Measurements from ENCODE around the gene DENND1A. TPM values are rescaled to one million over a fixed set of nuclear protein-coding genes. Genes with fewer than 3 reads are reported as not detected.

Gene DENND1A
- total and polyA plus RNA-seq, 2 of the 13 experiments (the other 11 are each of a cell fraction or from before 2014, with no cell fraction given): 14.8 to 30.1 TPM

DNA sequence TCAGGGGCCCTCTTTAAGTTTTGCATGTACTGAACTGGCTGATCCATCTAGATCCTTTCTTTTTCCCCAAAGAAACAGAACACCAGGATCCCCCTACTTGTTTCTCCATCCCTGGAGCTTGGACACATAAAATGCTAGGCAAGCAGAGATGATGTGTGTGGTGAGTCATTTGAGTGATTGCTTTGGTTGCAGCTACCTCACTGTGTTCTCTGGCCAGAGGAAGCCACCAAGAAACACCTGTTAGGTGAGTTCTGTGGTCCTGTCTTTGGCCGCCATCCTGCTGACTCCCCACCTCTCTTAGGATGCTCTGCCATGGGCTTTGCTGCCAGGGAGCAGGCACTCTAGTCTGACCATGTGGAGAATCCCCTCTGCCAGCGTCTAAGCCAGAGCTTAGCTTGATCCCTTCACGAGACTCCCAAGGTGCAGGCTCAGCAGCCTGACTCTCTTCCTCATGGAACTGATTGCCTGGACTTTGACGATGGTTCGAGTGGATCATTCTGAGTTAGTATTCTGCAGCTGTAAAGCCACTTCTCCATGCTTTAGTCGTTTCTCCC is 27.3 kb upstream of the DENND1A start:
- no peak overlapping the region for H3K27ac ChIP-seq (ENCODE audit: extremely low read length, insufficient read depth, low read length)
- 18% methylated on average over 6 of the region's 6 CpGs for WGBS (ENCODE audit: low lambda C conversion rate)
- intact Hi-C loops (cut with micrococcal nuclease; ENCODE audit: unreplicated experiment) (no loop called here), in situ Hi-C loops (cut with HindIII; ENCODE audit: extremely low pct_ligation_motif_present, low pct_unique_long_range_greater_than_20kb) (no loop called here)
- ATAC-seq (no peak), DNase-seq (ENCODE audit: low spot score) (no peak), FAIRE-seq (no peak)
- no peak overlapping the region for H3K9ac ChIP-seq (ENCODE audit: insufficient read depth, low read depth, low read length)
- H3K27me3 ChIP-seq (ENCODE audit: control insufficient read depth in 1 of 2, insufficient read depth in 2 of 2, low read length in 2 of 2): peaks cover 2 to 9% of the 10 kb centered on the region in 2 experiments; a peak in 3 of 5 replicates
- no peaks in the 10 kb centered on the region for H3K36me3 ChIP-seq (replicated peaks in 1 of 2; ENCODE audit: control insufficient read depth in 1 of 2, insufficient read depth in 2 of 2, low read length in 2 of 2)
- no peak overlapping the region for H3K4me3 ChIP-seq (replicated peaks in 1 of 3; ENCODE audit: insufficient read depth in 1 of 3, low read depth in 2 of 3, low read length in 3 of 3)
- ChIA-PET CTCF (ENCODE audit: low intra/inter-chr PET ratio, low total read pairs) (no interaction called here), POLR2A (no interaction called here)
- H3K79me2 ChIP-seq (ENCODE audit: insufficient read depth, low read length): no peaks in the 10 kb centered on the region
- no peak overlapping the region for H3K4me2 ChIP-seq (ENCODE audit: low read depth, low read length)
- BruUV-seq (replicated peaks): no TSS peak
- TF ChIP-seq, protein P1, sequence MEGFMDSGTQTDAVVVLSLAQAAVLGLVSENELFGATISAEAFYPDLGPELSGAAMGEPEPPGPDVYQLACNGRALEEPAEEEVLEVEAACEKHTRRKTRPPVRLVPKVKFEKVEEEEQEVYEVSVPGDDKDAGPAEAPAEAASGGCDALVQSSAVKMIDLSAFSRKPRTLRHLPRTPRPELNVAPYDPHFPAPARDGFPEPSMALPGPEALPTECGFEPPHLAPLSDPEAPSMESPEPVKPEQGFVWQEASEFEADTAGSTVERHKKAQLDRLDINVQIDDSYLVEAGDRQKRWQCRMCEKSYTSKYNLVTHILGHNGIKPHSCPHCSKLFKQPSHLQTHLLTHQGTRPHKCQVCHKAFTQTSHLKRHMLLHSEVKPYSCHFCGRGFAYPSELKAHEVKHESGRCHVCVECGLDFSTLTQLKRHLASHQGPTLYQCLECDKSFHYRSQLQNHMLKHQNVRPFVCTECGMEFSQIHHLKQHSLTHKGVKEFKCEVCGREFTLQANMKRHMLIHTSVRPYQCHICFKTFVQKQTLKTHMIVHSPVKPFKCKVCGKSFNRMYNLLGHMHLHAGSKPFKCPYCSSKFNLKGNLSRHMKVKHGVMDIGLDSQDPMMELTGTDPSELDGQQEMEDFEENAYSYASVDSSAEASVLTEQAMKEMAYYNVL (CRISPR knock-in tag; IDR thresholded peaks at IDR 0.05; ENCODE audit: borderline replicate concordance): no peak
- TF ChIP-seq TOE1 (CRISPR knock-in tag; IDR thresholded peaks at IDR 0.05) (no peak), GPN1 (CRISPR knock-in tag; IDR thresholded peaks at IDR 0.05; ENCODE audit: borderline replicate concordance) (no peak), TRIM24 (CRISPR knock-in tag; IDR thresholded peaks at IDR 0.05) (no peak), JUN (CRISPR knock-in tag; IDR thresholded peaks at IDR 0.05) (no peak), ZNF556 (CRISPR knock-in tag; IDR thresholded peaks at IDR 0.05; ENCODE audit: borderline replicate concordance) (no peak), TP53 (CRISPR knock-in tag; conservative IDR thresholded peaks at IDR 0.05) (no peak), MLXIP (CRISPR knock-in tag; IDR thresholded peaks at IDR 0.05; ENCODE audit: borderline replicate concordance) (no peak)
- TF ChIP-seq, protein P2, sequence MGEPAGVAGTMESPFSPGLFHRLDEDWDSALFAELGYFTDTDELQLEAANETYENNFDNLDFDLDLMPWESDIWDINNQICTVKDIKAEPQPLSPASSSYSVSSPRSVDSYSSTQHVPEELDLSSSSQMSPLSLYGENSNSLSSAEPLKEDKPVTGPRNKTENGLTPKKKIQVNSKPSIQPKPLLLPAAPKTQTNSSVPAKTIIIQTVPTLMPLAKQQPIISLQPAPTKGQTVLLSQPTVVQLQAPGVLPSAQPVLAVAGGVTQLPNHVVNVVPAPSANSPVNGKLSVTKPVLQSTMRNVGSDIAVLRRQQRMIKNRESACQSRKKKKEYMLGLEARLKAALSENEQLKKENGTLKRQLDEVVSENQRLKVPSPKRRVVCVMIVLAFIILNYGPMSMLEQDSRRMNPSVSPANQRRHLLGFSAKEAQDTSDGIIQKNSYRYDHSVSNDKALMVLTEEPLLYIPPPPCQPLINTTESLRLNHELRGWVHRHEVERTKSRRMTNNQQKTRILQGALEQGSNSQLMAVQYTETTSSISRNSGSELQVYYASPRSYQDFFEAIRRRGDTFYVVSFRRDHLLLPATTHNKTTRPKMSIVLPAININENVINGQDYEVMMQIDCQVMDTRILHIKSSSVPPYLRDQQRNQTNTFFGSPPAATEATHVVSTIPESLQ (CRISPR knock-in tag; conservative IDR thresholded peaks at IDR 0.05): no peak
- TF ChIP-seq, protein P3, sequence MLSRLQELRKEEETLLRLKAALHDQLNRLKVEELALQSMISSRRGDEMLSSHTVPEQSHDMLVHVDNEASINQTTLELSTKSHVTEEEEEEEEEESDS (CRISPR knock-in tag; IDR thresholded peaks at IDR 0.05; ENCODE audit: borderline replicate concordance): no peak
- TF ChIP-seq, protein P4, sequence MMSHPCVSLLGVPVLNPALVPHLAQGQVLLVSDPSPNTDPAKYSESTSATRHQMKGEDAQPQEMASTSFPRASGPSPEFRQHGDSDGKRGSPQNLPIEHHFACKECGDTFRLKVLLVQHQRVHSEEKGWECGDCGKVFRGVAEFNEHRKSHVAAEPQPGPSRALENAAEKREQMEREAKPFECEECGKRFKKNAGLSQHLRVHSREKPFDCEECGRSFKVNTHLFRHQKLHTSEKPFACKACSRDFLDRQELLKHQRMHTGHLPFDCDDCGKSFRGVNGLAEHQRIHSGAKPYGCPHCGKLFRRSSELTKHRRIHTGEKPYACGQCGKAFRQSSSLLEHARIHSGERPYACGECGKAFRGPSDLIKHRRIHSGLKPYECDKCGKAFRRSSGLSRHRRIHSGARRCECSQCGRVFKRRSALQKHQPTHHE (CRISPR knock-in tag; IDR thresholded peaks at IDR 0.05; ENCODE audit: borderline replicate concordance): no peak
- no peaks in the 10 kb centered on the region for H3K9me3 ChIP-seq (ENCODE audit: low read length)
- H4K20me1 ChIP-seq (ENCODE audit: insufficient read depth, low read length): no peaks in the 10 kb centered on the region
- no peak overlapping the region for H2AFZ ChIP-seq (ENCODE audit: low read length)
- H3K4me1 ChIP-seq (ENCODE audit: insufficient read depth, low read length): peaks cover 17% of the 10 kb centered on the region
